GM12878 (cell line): ENCODE results near the gene BIRC6.

Experiments used
- CTCF ChIP-seq, 3 experiments: IDR thresholded peaks in 2 of 3; conservative IDR thresholded peaks in 1 of 3; 2 replicates each; pipeline ENCODE4 v1.5.1; 2011; ENCODE audit warnings: low read depth in 3 of 3, low read length in 3 of 3, mild to moderate bottlenecking in 3 of 3, control low read depth in 2 of 3, moderate library complexity in 2 of 3, inconsistent platforms in 1 of 3, mixed read lengths in 1 of 3; ENCODE audit not compliant: control insufficient read depth in 2 of 3, insufficient read depth in 1 of 3; ENCODE audit errors: extremely low read depth in 1 of 3
- HDGF ChIP-seq: fragments of 450-650 bp; IDR thresholded peaks from 2 replicates; pipeline ENCODE4 v1.6.1; 2016; ENCODE audit warnings: antibody characterized with exemption
- NRF1 ChIP-seq: conservative IDR thresholded peaks from 2 replicates; pipeline ENCODE4 v1.6.1; 2011; ENCODE audit warnings: mild to moderate bottlenecking, low read depth, low read length, improper control_type of control experiment
- PML ChIP-seq: IDR thresholded peaks from 2 replicates; pipeline ENCODE4 v1.6.1; 2012; ENCODE audit warnings: low read length, inconsistent platforms
- POLR2AphosphoS5 ChIP-seq: IDR thresholded peaks from 2 replicates; pipeline ENCODE4 v1.6.1; 2011; ENCODE audit warnings: mild to moderate bottlenecking, low read length, inconsistent platforms
- RAD51 ChIP-seq: fragments of 450-650 bp; IDR thresholded peaks from 2 replicates; pipeline ENCODE4 v1.6.1; 2016; ENCODE audit warnings: moderate library complexity, mild to moderate bottlenecking, inconsistent platforms
- RCOR1 ChIP-seq: conservative IDR thresholded peaks from 2 replicates; pipeline ENCODE4 v1.6.1; 2012; ENCODE audit warnings: low read depth, low read length, improper control_type of control experiment
- SIN3A ChIP-seq: IDR thresholded peaks from 2 replicates; pipeline ENCODE4 v1.6.1; 2012; ENCODE audit warnings: low read depth, low read length, improper control_type of control experiment
- TAF1 ChIP-seq: IDR thresholded peaks from 2 replicates; pipeline ENCODE4 v1.6.1; 2011; ENCODE audit warnings: mild to moderate bottlenecking, low read depth, low read length, borderline replicate concordance
- TBL1XR1 ChIP-seq: IDR thresholded peaks from 2 replicates; pipeline ENCODE4 v1.6.1; 2012; ENCODE audit warnings: low read depth, low read length, improper control_type of control experiment
- TCF12 ChIP-seq: IDR thresholded peaks from 2 replicates; pipeline ENCODE4 v1.6.1; 2011; ENCODE audit warnings: low read depth, mild to moderate bottlenecking, low read length

DNA sequence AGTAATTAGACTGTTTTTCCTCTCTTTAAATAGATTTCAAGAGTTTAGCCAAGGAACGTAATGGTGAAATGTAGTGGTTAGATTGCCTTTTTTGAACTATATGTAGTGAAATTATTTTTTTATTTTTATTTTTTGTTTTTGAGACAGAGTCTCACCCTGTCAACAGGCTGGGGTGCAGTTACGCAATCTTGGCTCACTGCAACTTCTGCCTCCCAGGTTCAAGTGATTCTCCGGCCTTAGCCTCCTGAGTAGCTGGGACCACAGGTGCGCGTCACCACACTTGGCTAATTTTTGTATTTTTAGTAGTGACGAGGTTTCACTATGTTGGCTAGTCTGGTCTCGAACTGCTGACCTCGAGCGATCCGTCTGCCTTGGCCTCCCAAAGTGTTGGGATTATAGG, 60.8 kb downstream of the BIRC6 start:
- no peak for TF ChIP-seq RAD51
- TF ChIP-seq POLR2AphosphoS5: no peak
- TF ChIP-seq TAF1: no peak
- TF ChIP-seq SIN3A: no peak
- TF ChIP-seq TBL1XR1: no peak
- TF ChIP-seq HDGF: no peak
- TF ChIP-seq RCOR1: no peak
- no peak for TF ChIP-seq NRF1
- no peak for TF ChIP-seq PML
- no peak for TF ChIP-seq TCF12
- TF ChIP-seq CTCF (IDR thresholded peaks at IDR 0.05 in 2 of 3, conservative IDR thresholded peaks at IDR 0.05 in 1 of 3; ENCODE audit: control insufficient read depth in 2 of 3, extremely low read depth in 1 of 3, insufficient read depth in 1 of 3, low read depth in 3 of 3, low read length in 3 of 3): no peak
